ENCODE data around the gene TRPM5. TPM values are rescaled to one million over a fixed set of nuclear protein-coding genes. Genes with fewer than 3 reads are reported as not detected.

The TRPM5 gene
- polyA plus RNA-seq, 1 of the 3 experiments (the other 2 are of a cell fraction): not detected

- POLR2A ChIA-PET: no interaction called here
- 86% methylated on average over 25 of the region's 35 CpGs for WGBS (ENCODE audit: low lambda C conversion rate)
- CTCF ChIA-PET: interaction anchor here (7.3 kb wide), 1 partner anchor 214 kb away, joined by 143 read pairs; no protein-coding TSS in a partner anchor
- Histone ChIP-seq H3K36me3 (replicated peaks in 1 of 2; ENCODE audit: control insufficient read depth in 1 of 2, insufficient read depth in 2 of 2, low read length in 1 of 2) (no peaks in the 10 kb centered on the region), H3K27me3 (ENCODE audit: insufficient read depth) (no peaks in the 10 kb centered on the region), H3F3A (replicated peaks; ENCODE audit: insufficient read depth) (no peaks in the 10 kb centered on the region), H3K4me3 (ENCODE audit: low read depth in 2 of 2, low read length in 1 of 2) (no peak overlapping the region), H3K27ac (ENCODE audit: low read depth in 2 of 2, low read length in 1 of 2) (no peak overlapping the region), H3K9ac (no peak overlapping the region), H3K4me2 (no peak overlapping the region), H4K20me1 (ENCODE audit: insufficient read depth) (no peaks in the 10 kb centered on the region), H3K9me3 (no peaks in the 10 kb centered on the region), H2AFZ (ENCODE audit: low read depth) (no peak overlapping the region), H3K79me2 (ENCODE audit: insufficient read depth) (no peaks in the 10 kb centered on the region), H3K4me1 (ENCODE audit: control insufficient read depth in 1 of 2, insufficient read depth in 2 of 2, low read depth in 1 of 2, low read length in 1 of 2) (no peaks in the 10 kb centered on the region), H3K9me2 (no peaks in the 10 kb centered on the region)
- TF ChIP-seq SMC3 (IDR thresholded peaks at IDR 0.05; ENCODE audit: low read depth, low read length) (no peak), POLR2AphosphoS5 (IDR thresholded peaks at IDR 0.05; ENCODE audit: low read depth, low read length) (no peak), NFIC (IDR thresholded peaks at IDR 0.05; ENCODE audit: borderline replicate concordance) (no peak), CHD2 (IDR thresholded peaks at IDR 0.05; ENCODE audit: low read length, partially characterized antibody) (no peak), FOXJ3 (CRISPR knock-in tag; IDR thresholded peaks at IDR 0.05) (no peak), CTCF (IDR thresholded peaks at IDR 0.05) (no peak), TEAD4 (IDR thresholded peaks at IDR 0.05; ENCODE audit: borderline replicate concordance, insufficient read depth) (no peak), ZBTB33 (IDR thresholded peaks at IDR 0.05; ENCODE audit: borderline replicate concordance, low read depth) (no peak), RCOR1 (IDR thresholded peaks at IDR 0.05; ENCODE audit: low read length) (no peak), FOXM1 (IDR thresholded peaks at IDR 0.05; ENCODE audit: low read depth) (no peak), MXI1 (IDR thresholded peaks at IDR 0.05; ENCODE audit: low read depth, low read length) (no peak), SIN3A (IDR thresholded peaks at IDR 0.05; ENCODE audit: borderline replicate concordance, low read depth, low read length) (no peak), MEF2A (IDR thresholded peaks at IDR 0.05; ENCODE audit: borderline replicate concordance, low read depth) (no peak), PBX3 (IDR thresholded peaks at IDR 0.05) (no peak)
- no peak for DNase-seq
Measured at GRCh38 chr11:2414616-2415015, 29.7 kb downstream of the TRPM5 start.

Data from SK-N-SH (cell line).